ENCODE measurements around the gene JUN.

DNA sequence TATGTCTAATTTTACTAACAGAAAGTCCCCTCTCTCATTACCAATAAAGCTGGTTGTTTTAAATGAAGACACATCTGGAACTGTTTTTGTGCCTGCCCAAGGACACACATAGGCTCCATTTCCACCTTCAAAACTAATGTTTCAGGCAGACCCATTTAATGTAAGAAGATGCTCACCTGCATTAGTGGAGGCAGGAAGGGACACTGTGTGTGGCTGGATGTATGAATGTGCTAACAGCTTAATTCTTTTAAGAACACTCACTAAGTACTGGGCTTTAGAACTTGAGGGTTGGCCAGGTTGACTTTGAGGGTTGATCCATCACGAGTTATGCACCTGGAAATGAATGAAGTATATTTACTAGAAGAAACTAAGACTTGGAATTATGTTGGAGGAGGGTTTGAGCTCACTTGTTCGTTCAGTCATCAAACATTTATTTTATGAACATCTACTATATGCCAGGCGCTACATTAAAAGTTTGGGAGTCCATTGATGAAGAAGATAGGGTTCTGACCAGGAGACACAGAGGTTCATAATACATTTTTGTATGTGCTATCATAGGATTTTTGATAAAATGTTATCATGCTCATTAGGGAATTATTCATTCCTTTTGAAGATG is 5.4 kb downstream of the JUN start:
- TF ChIP-seq, protein P1, sequence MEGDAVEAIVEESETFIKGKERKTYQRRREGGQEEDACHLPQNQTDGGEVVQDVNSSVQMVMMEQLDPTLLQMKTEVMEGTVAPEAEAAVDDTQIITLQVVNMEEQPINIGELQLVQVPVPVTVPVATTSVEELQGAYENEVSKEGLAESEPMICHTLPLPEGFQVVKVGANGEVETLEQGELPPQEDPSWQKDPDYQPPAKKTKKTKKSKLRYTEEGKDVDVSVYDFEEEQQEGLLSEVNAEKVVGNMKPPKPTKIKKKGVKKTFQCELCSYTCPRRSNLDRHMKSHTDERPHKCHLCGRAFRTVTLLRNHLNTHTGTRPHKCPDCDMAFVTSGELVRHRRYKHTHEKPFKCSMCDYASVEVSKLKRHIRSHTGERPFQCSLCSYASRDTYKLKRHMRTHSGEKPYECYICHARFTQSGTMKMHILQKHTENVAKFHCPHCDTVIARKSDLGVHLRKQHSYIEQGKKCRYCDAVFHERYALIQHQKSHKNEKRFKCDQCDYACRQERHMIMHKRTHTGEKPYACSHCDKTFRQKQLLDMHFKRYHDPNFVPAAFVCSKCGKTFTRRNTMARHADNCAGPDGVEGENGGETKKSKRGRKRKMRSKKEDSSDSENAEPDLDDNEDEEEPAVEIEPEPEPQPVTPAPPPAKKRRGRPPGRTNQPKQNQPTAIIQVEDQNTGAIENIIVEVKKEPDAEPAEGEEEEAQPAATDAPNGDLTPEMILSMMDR (conservative IDR thresholded peaks at IDR 0.05 in 1 of 2, IDR thresholded peaks at IDR 0.05 in 1 of 2; ENCODE audit: extremely low read depth in 1 of 2, insufficient read depth in 1 of 2, low read depth in 1 of 2, low read length in 2 of 2) = no peak
- TF ChIP-seq EZH2 (IDR thresholded peaks at IDR 0.05; ENCODE audit: borderline replicate concordance, low read length) = no peak
